GM19463 (cell line): ENCODE data around the gene IGSF22.

Experiments used
- ATAC-seq: cut with Tn5 transposase; IDR thresholded peaks from one replicate; pipeline ENCODE4 v1.9.1; 2021; ENCODE audit warnings: mild to moderate bottlenecking, moderate library complexity; ENCODE audit not compliant: unreplicated experiment

Gene IGSF22

DNA sequence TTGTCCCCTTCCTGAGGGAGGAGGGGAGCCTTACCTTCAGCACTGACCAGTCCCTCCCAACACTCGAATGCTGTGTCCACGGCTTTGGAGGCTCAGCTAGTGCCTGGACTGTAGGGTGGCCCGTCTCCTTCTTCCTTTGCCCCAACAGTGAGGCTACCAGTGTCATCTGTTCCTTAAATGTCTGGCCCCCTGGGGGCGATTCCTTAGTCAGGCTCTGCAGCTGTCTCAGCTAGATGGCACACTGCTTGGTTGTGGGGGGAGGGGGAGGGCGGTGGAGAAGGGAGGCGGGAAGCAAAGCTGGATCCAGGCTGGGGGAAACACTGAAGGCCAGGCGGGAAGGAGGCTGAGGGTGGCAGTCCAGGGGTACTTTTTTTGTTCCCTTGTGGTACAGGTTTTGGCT is at the start of gene IGSF22:
IGSF22 (minus strand) TSS at position 149 of the 400 bp plus-strand sequence. CDS start 1,952 bp downstream, outside the sequence.
- no peak for ATAC-seq

DNA sequence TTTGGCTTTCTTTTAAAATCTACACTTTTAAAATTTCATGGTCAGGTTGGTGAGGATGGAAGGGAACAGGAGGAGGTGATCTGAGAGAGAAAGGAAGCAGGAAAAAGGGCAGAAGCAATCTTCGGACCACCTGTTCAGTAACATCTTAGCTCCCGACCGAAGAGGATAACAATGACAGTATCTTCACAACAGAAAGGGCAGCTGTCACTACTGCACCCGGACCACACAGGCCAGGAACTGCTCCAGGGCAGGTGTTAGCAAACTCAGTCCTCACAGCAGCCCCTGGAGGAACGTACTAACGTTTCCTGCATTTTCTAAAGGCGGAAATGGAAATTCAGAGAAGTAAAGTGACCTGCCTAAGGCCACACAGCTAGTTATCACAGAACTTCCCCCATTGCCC is 48.8 kb upstream of the IGSF22 start:
- ATAC-seq: no peak

DNA sequence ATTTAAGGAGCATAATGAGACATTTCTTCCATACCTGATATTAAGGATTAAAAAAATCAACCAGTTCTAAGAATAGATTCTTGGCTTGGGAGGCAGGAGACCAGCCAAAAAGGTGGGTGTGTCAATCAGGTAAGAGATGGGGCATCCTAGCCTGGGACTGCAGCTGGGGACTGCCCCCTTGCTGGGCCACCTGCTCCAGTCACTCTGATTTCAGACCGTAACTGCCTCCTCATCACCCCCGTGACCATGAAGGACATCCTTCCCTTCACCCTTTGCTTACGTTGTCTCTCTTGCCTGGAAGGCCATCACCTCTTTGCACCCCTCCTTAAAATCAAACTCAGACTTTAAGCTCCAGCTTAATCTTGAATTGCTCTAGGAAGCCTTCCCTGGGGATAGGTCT is 47.7 kb upstream of the IGSF22 start:
- ATAC-seq: no peak

DNA sequence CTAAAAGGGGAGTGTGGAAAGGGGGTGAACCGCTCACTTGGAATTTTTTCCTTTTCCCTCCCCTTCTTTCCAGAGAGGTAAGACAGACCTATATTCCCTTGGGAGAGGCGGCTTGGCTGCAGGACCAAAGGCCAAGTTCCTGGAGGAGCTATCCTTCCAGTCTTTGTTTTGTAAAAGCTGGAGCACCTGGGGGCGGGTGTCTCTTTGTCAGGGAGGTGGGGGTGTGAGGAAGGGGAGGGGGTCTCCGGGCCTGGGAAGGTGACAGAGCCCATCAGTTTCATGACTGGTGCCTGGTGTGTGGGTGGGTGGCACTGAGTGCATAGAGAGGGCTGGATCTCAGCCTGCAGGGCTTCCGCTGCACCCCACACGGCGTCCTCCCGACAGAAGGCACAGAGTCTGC is 47.1 kb upstream of the IGSF22 start:
- ATAC-seq: no peak

DNA sequence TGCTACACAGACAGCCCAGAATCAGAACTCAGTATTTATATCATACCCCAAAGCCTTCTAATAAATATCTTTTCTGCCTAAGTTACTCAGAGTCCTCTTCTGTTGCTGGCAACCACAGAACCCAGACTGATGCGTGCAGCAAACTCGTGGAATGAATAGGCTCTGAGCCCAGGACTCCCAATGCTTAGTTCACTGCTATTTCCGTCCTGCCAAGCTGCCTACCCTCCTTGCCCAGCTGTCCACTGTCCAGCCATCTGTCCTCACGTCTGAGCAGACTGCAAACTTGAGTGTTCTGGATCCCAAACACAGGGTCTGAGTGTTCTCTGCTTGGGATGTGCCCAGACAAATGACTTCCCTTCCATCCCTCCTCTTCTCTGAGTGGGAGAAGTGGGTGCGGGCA is 46.2 kb upstream of the IGSF22 start:
- no peak for ATAC-seq

DNA sequence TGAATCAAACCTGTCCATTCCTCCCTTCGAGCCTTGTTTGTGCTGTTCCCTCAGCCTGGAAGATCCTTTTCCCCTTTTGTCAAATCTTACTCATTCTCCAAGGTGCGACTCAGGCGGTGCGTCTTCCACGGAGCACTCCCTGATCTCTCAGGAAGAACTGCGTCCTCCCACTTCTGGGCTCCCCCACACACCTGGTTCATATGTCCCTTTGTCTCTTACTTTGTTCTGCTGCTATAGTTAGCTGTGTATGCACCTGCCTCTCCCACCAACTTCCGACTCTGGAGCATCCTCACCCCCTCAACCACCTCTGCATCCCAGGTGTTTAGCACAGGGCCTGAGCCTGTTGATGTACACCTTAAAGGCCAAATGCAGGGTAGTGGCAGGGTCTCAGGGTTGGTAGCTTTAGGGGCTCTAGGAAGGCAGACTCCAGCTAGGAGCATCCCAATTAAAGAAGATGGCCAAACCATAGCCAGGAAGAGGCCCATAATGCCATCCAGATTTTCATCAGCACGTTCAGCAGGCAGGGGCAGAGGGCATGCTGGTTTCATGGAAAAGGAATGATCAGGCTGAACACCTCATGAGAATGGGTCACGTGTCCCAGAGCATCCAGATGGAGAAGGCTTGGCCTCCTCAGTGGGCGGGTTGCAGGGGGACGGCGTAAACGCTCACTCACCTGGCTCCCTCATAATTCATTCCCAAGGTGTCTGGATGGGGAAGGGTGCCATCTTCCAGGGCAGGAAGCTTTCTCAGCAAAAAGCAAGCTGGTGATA is 45.5 kb upstream of the IGSF22 start:
- ATAC-seq: no peak

DNA sequence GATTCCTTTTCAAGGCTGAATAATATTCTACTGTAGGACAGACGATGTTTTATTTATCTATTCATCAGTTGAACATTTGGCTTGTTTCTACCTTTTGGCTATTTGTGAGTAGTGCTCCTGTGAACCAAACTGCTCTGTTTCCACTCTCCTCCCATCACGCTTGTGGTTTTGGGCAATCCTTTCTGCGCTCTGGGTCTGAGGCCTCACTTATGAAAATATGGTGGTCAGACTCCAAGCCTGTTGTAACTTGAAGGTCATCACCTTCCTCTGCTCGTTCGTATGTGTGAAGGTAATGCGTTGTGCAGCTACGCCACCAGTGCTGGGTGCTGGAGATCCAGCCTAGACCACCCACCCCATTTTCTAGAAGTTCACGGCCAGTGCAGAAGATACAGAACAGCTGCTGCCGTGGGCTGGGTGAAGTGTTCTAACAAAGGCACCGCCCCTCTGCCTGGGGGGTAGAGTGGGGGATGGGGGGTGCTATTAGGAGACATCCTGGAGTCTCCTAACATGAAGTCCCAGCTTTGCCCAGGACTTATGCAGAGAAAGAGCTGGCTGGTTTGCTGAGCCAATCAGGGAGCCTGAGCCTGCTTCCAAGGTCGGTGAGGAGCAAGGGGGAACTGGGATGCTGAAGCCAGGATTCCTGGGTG is 44.6 kb upstream of the IGSF22 start:
- no peak for ATAC-seq

DNA sequence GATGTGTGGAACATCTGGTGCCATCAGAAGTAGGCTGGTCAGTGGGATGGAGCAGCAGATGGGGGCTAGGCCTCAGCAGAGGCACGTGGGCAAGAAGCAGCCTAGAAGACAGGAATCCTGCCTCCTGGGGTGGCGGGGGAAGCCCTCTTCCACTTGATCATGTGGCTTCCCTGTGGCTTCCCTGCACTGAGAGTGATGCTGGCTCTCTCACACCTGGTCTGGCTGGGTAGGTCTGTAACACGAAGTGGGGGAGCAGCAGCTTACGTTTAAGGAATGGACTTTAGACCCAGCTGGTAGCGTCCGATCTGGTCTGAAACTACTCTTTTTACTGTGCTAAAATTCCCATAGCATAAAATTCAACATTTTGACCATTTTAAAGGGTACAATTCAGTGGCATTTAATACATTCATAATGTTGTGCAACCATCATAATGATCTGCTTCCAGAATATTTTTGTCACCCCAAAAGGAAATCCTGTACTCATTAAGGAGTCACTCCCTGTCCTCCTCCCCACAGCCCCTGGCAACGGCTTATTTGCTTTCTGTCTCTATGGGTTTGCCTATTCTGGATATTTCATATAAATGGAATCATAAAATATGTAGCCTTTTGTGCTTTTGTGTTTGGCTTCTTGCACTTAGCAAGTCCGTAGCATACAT is 43.9 kb upstream of the IGSF22 start:
- ATAC-seq: peak; percentile 36

DNA sequence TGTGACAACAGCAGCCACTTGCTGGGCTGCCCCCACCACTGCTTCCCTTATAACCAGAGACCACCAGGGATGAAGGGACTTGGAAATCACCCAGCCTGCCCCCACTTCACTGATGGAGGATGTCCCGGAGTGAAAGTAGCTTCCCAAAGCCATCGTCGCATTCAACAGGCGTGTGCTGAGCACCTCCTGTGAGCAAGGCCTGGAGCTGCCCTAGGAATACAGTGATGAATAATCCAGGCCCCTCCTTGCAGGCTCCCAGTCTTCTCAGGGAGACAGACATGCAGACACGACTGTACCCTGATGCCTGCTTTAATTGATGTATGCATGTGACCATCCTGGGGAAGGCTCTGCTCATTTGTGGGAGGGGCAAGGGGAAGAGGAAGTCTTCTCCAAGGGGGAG is 43.0 kb upstream of the IGSF22 start:
- ATAC-seq: no peak

DNA sequence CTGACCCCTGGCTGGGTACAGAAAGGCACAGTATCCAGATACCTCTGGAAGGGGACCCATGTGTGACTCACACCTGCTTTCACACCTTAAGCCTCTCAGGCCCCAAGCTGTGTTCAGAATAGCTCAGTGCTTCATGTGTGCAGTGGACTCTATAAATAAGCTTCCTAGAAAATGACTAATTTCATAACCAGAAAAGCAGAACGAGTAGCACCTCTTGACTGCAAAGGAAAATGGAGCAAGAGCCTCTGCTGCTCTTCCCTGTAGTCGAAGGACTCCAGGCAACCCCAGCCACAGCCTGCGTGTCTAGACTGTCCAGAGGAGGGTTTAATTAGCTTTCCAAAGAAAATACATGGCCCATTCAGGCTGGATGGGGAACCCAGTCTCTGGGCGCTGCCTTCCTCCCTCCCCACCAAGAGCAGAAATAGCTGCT is 42.5 kb upstream of the IGSF22 start:
- ATAC-seq: peak; percentile 81

DNA sequence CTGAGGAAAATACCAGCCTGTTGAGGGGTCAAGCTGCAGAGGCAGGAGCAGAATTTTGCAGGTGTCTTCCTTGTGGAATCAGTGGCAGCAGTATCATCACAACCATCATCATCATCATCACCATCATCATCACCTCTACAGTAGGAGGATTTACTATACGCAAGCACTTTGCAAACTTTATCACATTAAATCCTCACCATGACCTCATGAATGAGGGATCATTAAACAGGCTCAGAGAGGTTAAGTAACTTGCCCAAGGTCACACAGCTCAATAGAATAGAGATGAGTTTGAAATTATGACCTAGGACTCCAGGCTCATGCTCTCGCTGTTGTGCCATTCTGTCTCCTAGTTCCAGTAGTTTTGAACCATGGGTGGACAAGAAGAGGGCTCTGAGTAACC is 40.0 kb upstream of the IGSF22 start:
- ATAC-seq: no peak

DNA sequence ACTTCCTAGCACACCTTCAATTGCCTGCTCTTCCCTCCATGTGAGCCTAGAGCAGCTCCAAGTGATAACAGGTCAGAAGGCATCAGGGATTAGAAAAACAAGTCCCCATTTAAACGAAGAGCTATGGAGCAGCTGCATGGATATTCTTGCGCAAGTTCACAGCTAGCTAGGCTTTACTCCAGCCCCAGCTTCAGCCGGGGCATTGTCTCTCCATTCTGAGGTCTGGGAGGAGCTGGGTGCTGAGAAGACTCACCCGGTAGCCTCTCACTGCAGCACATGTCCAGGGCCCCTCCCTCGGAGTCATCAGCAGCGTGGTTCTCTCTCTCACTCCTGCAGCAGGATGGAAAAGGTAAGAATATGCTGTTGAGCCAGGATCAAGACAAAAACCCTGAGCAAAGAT is 39.6 kb upstream of the IGSF22 start:
- ATAC-seq: no peak

DNA sequence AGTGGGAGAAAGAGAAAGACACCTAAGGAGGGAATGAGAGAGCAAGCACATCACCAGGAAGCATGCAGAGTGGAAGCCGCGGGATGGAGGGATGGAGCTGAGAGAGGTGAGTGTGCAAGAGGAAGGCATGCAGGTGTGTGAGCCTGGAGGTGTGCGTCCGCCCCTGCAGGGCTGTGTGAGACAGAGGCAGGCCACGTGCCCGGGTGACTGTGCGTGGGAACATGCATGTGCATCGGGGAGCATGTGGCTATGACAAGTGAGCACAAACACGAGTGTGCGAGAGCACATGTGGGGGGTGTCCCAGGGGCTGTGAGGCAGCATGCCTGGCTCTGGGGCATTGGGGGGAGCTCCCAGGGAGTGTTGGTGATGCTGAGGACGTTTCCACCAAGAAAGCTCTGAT is 35.8 kb upstream of the IGSF22 start:
- ATAC-seq: no peak

DNA sequence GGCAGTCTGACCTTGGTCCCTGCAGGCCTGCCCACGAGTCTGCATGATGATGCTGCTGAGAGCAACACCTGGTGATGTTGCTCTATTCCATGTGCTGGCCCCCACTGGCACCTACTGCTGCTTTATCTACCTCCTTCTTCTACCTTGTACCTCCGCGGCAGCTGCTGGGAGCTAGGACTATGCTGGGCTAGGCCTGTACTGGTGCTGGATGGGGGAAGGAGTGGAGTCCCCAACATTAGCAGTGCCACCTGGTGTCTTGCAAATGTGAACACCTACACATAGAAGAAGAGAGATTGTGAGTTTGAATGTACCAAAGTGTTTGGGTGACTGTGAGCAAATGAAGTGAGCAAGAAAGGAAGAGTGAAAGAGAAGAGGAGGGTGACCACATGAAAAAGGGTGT is 35.2 kb upstream of the IGSF22 start:
- no peak for ATAC-seq

DNA sequence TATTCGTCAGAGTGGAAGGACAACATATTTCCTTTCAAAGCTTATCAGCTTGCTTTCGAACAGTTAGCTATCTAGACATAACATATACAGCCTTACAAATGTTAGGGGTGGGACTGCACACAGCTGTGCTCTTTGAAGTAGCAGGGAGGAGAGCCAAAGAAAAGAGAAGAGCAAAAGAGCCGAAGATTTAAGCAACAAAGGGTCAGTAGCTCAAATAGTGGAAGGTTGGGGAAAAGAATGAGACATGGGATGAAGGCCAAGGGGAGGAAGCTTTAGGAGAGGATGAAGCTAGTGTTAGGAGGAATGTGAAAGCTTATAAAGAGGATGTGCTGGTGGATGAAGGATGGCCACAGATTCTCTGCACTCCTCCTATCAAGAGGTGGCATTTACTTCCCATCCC is 31.8 kb upstream of the IGSF22 start:
- no peak for ATAC-seq

DNA sequence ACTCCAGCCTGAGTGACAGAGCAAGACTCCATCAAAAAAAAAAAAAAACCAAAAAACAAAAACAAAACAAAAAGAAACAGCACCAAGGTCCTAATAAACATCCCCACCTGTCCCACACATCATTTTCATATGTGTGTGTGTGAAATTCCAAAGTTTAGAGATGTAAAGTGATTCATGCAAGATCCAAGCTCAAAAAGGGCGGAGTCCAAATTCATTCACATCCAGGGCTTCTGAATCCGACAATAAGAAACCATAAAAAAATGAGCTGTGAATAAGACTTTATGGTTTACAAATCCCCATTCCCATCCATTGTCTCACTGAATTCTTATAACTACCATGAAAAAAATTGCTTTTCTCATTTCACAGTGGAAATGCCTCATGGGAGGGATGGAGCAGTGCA is 30.9 kb upstream of the IGSF22 start:
- ATAC-seq: no peak

DNA sequence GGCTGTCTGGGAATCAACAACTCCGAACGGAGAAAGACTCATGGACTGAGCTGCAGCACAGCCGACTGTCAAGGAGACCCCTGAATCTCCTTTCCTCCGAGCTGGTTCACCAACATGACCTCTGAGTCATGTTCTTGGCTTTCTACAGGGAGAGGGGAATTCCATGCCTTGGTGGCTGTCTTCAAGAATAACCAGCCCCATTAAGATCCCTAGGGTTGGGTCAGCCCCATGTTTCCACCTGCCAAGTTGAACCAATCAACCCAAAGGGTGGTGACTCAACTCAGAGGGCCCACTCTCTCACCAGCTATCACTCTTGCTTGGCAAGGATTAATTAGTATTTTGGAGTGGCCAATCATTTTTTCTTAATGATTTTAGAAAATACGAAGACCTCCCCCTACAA is 28.3 kb upstream of the IGSF22 start:
- no peak for ATAC-seq

DNA sequence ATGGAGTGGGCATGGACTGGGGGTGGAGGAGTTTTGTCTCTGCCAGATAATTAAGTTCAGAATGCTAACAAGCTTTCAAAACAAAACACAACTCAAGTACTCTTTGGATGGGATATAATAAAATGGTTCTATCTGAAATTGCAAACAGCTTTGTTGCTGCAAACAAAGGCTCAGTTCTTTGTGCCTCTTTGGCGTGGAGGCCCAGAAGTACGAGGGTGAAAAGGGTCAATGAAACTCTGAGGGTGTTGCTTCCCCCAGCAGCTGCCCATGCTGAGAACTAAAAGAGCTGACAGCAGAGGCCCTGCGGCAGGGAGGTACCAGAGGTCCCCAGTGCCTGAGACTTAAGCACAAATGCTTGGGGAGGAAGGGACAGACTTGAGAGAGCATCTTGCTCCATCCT is 26.5 kb upstream of the IGSF22 start:
- no peak for ATAC-seq

DNA sequence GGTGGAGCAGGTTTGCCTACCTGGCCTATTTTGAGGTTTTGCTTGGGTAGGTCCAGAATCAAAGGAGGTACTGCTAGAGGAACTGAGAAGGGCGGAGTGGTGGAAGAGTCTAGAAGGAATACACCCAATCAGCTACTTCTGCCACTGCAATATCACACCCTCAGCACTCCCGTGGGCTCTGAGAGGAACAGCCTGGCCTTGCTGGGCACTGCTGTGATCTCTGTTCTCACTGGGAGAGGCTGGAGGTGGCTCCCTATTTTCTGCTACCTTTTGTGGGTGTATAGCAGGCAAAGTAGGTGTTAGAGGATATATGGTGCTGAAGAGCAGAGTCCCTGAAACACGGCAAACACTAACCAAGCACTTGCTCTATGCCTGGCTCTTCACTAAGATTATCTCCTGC is 25.0 kb upstream of the IGSF22 start:
- ATAC-seq: no peak

DNA sequence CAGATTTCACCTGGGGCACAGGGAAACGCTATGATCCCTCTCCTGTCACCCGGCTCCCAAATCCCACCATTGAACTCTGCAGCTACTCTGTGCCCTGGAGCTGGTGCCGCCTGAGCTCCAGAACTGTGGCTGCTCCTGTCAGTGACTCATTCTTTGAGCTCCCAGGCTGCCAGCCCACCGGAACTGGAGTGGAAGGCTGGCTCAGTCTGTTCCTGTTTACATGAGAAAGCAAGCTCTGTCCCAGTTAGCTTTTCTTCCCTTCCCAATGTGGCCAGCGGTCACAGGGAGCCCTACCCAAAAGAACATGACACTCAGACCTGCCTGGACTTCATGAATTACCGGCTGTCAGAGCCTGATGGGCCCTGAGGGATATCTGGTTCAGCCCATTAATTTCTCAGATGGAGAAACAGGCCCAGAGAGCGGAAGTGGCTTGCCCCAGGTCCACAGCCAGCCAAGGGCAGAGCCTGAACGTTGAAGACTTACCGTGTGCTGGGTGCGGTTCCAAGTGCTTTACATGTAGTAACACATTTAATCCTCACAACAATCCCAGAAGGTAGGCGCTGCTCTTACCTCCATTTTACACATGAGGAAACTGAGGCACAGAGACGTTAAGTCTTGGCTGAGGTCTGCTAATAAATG is 23.8 kb upstream of the IGSF22 start:
- ATAC-seq: no peak

DNA sequence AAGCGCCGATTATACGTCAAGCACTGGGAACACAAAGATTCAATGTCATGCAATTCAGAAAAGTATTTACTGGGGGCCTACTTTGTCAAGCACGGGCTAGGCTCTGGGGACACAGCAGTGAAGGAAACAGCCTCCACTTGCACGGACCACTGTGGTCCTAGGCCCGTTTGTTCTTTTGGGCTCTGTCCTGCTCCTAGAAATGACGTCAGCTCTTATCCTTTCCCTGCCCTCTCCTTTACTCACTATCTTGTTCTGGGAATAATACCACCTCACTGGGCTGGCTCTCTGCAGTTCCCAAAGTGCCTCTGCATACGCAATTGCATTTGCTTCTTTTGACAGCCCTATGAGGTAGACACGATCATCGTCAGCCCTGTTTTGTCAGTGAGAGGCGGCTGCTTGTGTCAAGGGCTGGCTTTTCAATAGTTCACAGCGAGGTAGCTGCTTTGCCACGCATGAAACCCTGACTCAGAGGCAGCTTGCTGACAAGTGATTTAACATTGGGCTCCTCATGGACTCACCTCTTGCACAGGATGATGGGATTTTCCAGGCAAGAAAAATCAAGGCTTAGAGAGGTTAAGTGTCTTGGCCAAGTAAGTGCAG is 22.9 kb upstream of the IGSF22 start:
- no peak for ATAC-seq
